K562 (cell line): ENCODE measurements around the gene RHEX. TPM values are rescaled to one million over a fixed set of nuclear protein-coding genes. Genes with fewer than 3 reads are reported as not detected.

Experiments used
- ATAC-seq: fragments of 200-7000 bp; cut with Tn5 transposase; 3 replicates; pipeline ENCODE4 v1.9.1; 2020; ENCODE audit warnings: moderate library complexity
- BruUV-seq: library from RNA; stranded (reverse); fragments of 400-500 nt; replicated peaks from 2 replicates; lab custom pipeline; 2021; lab: Mats Ljungman, UMichigan
- CTCF ChIA-PET: fragments of 300-600 bp; formaldehyde crosslinking; extraction: SDS; loops from one replicate; lab custom pipeline; 2021; ENCODE audit warnings: low intra/inter-chr PET ratio; lab: Yijun Ruan, JAX
- POLR2A ChIA-PET: fragments of 300-600, 350-650 bp; sonication (Branson Sonifier 250); formaldehyde crosslinking; extraction: SDS; loops from one replicate; lab custom pipeline; 2021; ENCODE audit warnings: antibody characterized with exemption, inconsistent platforms; lab: Yijun Ruan, JAX
- DNase-seq, 4 experiments: peaks; one replicate each; pipeline versions ENCODE4 v3.0.0 to v3.0.0-alpha.2; 2011 to 2018; ENCODE audit warnings: low spot score in 3 of 4, mixed read lengths in 3 of 4; ENCODE audit errors: extremely low read depth in 1 of 4
- FAIRE-seq: peaks from 2 replicates; lab custom pipeline; 2011; peaks lifted over from hg19 to GRCh38; lab: Jason Lieb, UNC
- H2AFZ ChIP-seq: 2 replicates; pipeline ENCODE4 v1.6.0; 2011; ENCODE audit warnings: low read depth, low read length, control low read depth, inconsistent platforms
- H3K27ac ChIP-seq: fragments of 200-600 bp; 3 replicates; pipeline ENCODE4 v1.8.0; 2011; ENCODE audit warnings: low read depth, mild to moderate bottlenecking, control low read depth, inconsistent platforms, low read length, moderate library complexity, mixed read lengths; ENCODE audit errors: extremely low read depth
- H3K27me3 ChIP-seq, 2 experiments: fragments of 300-600 bp in 1 of 2; 2 replicates in 1 of 2; 3 replicates in 1 of 2; pipeline versions ENCODE4 v1.6.0 to v1.8.0; 2011; ENCODE audit warnings: inconsistent platforms in 2 of 2, low read length in 2 of 2, mild to moderate bottlenecking in 1 of 2, mixed read lengths in 1 of 2, moderate library complexity in 1 of 2; ENCODE audit not compliant: control insufficient read depth in 2 of 2, insufficient read depth in 2 of 2
- H3K36me3 ChIP-seq: fragments of 300-600 bp; 3 replicates; pipeline ENCODE4 v1.8.0; 2011; ENCODE audit warnings: mild to moderate bottlenecking, low read length, inconsistent platforms; ENCODE audit not compliant: control insufficient read depth, insufficient read depth
- H3K4me1 ChIP-seq, 2 experiments: fragments of 200-600 bp in 1 of 2; replicated peaks in 1 of 2; 2 replicates in 1 of 2; 3 replicates in 1 of 2; pipeline versions ENCODE4 v1.5.1 to v1.8.0; 2011; ENCODE audit warnings: inconsistent platforms in 2 of 2, low read length in 2 of 2, mild to moderate bottlenecking in 1 of 2, mixed read lengths in 1 of 2, moderate library complexity in 1 of 2; ENCODE audit not compliant: control insufficient read depth in 2 of 2, insufficient read depth in 2 of 2
- H3K4me2 ChIP-seq: 2 replicates; pipeline ENCODE4 v1.6.1; 2011; ENCODE audit warnings: low read length, control low read depth, inconsistent platforms, mixed read lengths; ENCODE audit not compliant: insufficient read depth
- H3K4me3 ChIP-seq: fragments of 200-600 bp; sonication (generic), shearing (Covaris generic); 2 replicates; pipeline ENCODE4 v1.5.1; 2016; ENCODE audit warnings: control low read depth, inconsistent platforms
- H3K79me2 ChIP-seq: fragments of 200-600 bp; 3 replicates; pipeline ENCODE4 v1.8.0; 2011; ENCODE audit warnings: low read length, inconsistent platforms; ENCODE audit not compliant: control insufficient read depth, insufficient read depth
- H3K9ac ChIP-seq, 2 experiments: 2 replicates each; pipeline versions ENCODE4 v1.6.0 to v1.6.1; 2011; ENCODE audit warnings: low read depth in 2 of 2, low read length in 2 of 2, control low read depth in 1 of 2, inconsistent platforms in 1 of 2, mild to moderate bottlenecking in 1 of 2, mixed read lengths in 1 of 2; ENCODE audit not compliant: insufficient read depth in 1 of 2
- H3K9me1 ChIP-seq: one replicate; pipeline ENCODE4 v1.6.0; 2011; ENCODE audit warnings: inconsistent platforms, mild to moderate bottlenecking, low read length, moderate library complexity; ENCODE audit not compliant: control insufficient read depth, insufficient read depth
- H3K9me3 ChIP-seq: replicated peaks from 2 replicates; pipeline ENCODE4 v1.5.1; 2011; ENCODE audit warnings: low read depth, low read length, inconsistent platforms; ENCODE audit not compliant: control insufficient read depth, insufficient read depth
- H4K20me1 ChIP-seq: replicated peaks from 2 replicates; pipeline ENCODE4 v1.6.1; 2011; ENCODE audit warnings: low read length, inconsistent platforms, mixed read lengths; ENCODE audit not compliant: control insufficient read depth, insufficient read depth
- CHD7 ChIP-seq: fragments of 200-600 bp; sonication (generic); IDR thresholded peaks from one replicate; pipeline ENCODE4 v1.6.1; 2012; ENCODE audit warnings: mild to moderate bottlenecking, low read depth, low read length, inconsistent platforms
- RAD21 ChIP-seq, 2 experiments: fragments of 250-450 bp in 1 of 2; fragments of 450-650 bp in 1 of 2; sonication (Bioruptor Pico) in 1 of 2; formaldehyde crosslinking in 1 of 2; IDR thresholded peaks in 1 of 2; conservative IDR thresholded peaks in 1 of 2; 2 replicates each; pipeline versions ENCODE4 v1.4.0 to v1.8.0; 2020 to 2022; ENCODE audit warnings: mild to moderate bottlenecking in 2 of 2, moderate library complexity in 1 of 2
- TFAP4 ChIP-seq: sonication (generic); formaldehyde crosslinking; IDR thresholded peaks from 2 replicates; pipeline ENCODE4 v1.8.0; 2022; ENCODE audit warnings: missing genetic modification reagents, mild to moderate bottlenecking, moderate library complexity, borderline replicate concordance
- TSC22D4 ChIP-seq: fragments of 450-650 bp; IDR thresholded peaks from 2 replicates; pipeline ENCODE4 v1.6.1; 2016; ENCODE audit warnings: missing genetic modification characterization, missing biosample characterization, control low read depth
- ZNF431 ChIP-seq: sonication (generic); formaldehyde crosslinking; IDR thresholded peaks from 2 replicates; pipeline ENCODE4 v1.8.0; 2022; ENCODE audit warnings: mild to moderate bottlenecking, missing genetic modification reagents
- ZSCAN29 ChIP-seq: fragments of 450-650 bp; IDR thresholded peaks from 2 replicates; pipeline ENCODE4 v1.6.1; 2017
- WGBS: fragments of 100-300 bp; shearing (Covaris generic); methylation state at CpG from one replicate; pipeline ENCODE4 v1.1.6; 2016; ENCODE audit warnings: low coverage, mixed read lengths; ENCODE audit not compliant: insufficient coverage; ENCODE audit errors: missing lambda C conversion rate; 5-methylcytosine and 5-hydroxymethylcytosine counted together
- in situ Hi-C: fragments of 300-500 bp; cut with MboI; formaldehyde crosslinking; loops from 4 replicates; pipeline ENCODE4 v1.15.0; 2018; ENCODE audit warnings: inconsistent platforms, mixed read lengths
- intact Hi-C: fragments of 100-400 bp; cut with micrococcal nuclease; formaldehyde crosslinking; loops from 2 replicates; pipeline ENCODE4 v1.14.2; 2022
- polyA plus RNA-seq, 8 experiments: library from polyadenylated mRNA; depleted of rRNA in 4 of 8; stranded (reverse) in 5 of 8; unstranded in 3 of 8; fragments of >200 nt; fragmentation: Nextera tagmentation in 2 of 8; fragmentation: Illumina TruSeq in 1 of 8; extraction: Ambion mirVana in 2 of 8; extraction: Trizol in 1 of 8; gene quantifications; 2 replicates each; pipeline versions ENCODE4 v1.2.1 to v1.2.3, GENCODE V29; 2011 to 2014; ENCODE audit warnings: inconsistent platforms in 1 of 8, missing spikeins in 1 of 8
- total RNA-seq, 7 experiments: library from RNA; depleted of rRNA in 6 of 7; stranded (reverse); fragments of >200 nt in 6 of 7; fragmentation: Illumina TruSeq in 2 of 7; extraction: Trizol in 2 of 7; gene quantifications; 2 replicates each; pipeline versions ENCODE4 v1.2.1 to v1.2.3, GENCODE V29; 2011 to 2021; ENCODE audit warnings: low replicate concordance in 1 of 7
- TF ChIP-seq, protein P1 (sequence below): sonication (generic); formaldehyde crosslinking; IDR thresholded peaks from 2 replicates; pipeline ENCODE4 v1.8.0; 2022; ENCODE audit warnings: missing genetic modification reagents, mild to moderate bottlenecking, borderline replicate concordance

The RHEX gene
- total and polyA plus RNA-seq, 9 of the 15 experiments (the other 6 are each of a cell fraction or from before 2014, with no cell fraction given) = not detected

GRCh38 chr1:206012086-206012859, 40.7 kb upstream of the RHEX start:
- intact Hi-C loops = no loop called here
- ATAC-seq (peak; percentile 88), FAIRE-seq (peak; percentile 62), DNase-seq (peak in 2 of 4 experiments; percentile 37 to 56)
- 16% methylated on average over 17 of the region's 17 CpGs for WGBS
- POLR2A ChIA-PET = no interaction called here
- Histone ChIP-seq H3K9ac (no peak overlapping the region), H3K9me1 (no peaks in the 10 kb centered on the region), H3K27ac (no peak overlapping the region), H3K36me3 (no peaks in the 10 kb centered on the region), H3K4me1 (peaks cover 9 to 16% of the 10 kb centered on the region in 2 experiments), H3K79me2 (no peaks in the 10 kb centered on the region), H3K27me3 (peaks cover 8 to 23% of the 10 kb centered on the region in 2 experiments; a peak in 4 of 5 replicates), H3K4me2 (no peak overlapping the region), H4K20me1 (no peaks in the 10 kb centered on the region; the same call in 1 of the 2 replicates), H3K9me3 (no peaks in the 10 kb centered on the region), H3K4me3 (no peak overlapping the region), H2AFZ (peak overlapping the region; percentile 73)
- in situ Hi-C loops = no loop called here
- BruUV-seq = no TSS peak
- CTCF ChIA-PET = interaction anchor here (0.6 kb wide), 1 partner anchor 219 kb away, joined by 7 read pairs; no protein-coding TSS in a partner anchor
- TF ChIP-seq ZSCAN29 = no peak
- TF ChIP-seq TFAP4 = peak; percentile 24; the same call in 1 of the 2 replicates
- 0 out of 2 replicates have a peak, but pooled peaks have one; percentile 19 for TF ChIP-seq ZNF431 (CRISPR knock-in tag)
- TF ChIP-seq TSC22D4 (tag) = no peak
- no peak for TF ChIP-seq CHD7
- TF ChIP-seq, protein P1, sequence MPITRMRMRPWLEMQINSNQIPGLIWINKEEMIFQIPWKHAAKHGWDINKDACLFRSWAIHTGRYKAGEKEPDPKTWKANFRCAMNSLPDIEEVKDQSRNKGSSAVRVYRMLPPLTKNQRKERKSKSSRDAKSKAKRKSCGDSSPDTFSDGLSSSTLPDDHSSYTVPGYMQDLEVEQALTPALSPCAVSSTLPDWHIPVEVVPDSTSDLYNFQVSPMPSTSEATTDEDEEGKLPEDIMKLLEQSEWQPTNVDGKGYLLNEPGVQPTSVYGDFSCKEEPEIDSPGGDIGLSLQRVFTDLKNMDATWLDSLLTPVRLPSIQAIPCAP (CRISPR knock-in tag) = no peak
- no peak for TF ChIP-seq RAD21 (CRISPR knock-in tag; conservative IDR thresholded peaks at IDR 0.05 in 1 of 2, IDR thresholded peaks at IDR 0.05 in 1 of 2)
